Activated B cell treated with CpG ODN at 0.5 μM for 24 hours (primary cell): ENCODE results near the gene KCNQ1. TPM values are rescaled to one million over a fixed set of nuclear protein-coding genes. Genes with fewer than 3 reads are reported as not detected.

Experiments
- ATAC-seq: fragments of 200-7000 bp; cut with Tn5 transposase; one replicate; pipeline ENCODE4 v1.10.0; 2021; ENCODE audit warnings: low read depth, mild to moderate bottlenecking, moderate library complexity
- CTCF ChIA-PET: fragments of 350-600 bp; sonication (Branson Sonifier 250); formaldehyde crosslinking; loops from one replicate; lab custom pipeline; 2021; ENCODE audit warnings: antibody characterized with exemption; lab: Charles Lee
- POLR2A ChIA-PET: fragments of 350-600 bp; sonication (Branson Sonifier 250); formaldehyde crosslinking; loops from one replicate; lab custom pipeline; 2021; ENCODE audit warnings: antibody characterized with exemption; lab: Charles Lee
- DNase-seq: peaks from one replicate; pipeline ENCODE4 v3.0.0; 2022
- H3K27ac Mint-ChIP-seq: one replicate; pipeline ENCODE4 v1.8.0; 2020; ENCODE audit warnings: mixed read lengths
- H3K27me3 Mint-ChIP-seq: one replicate; pipeline ENCODE4 v1.8.0; 2021; ENCODE audit warnings: mixed read lengths
- H3K36me3 Mint-ChIP-seq: one replicate; pipeline ENCODE4 v1.8.0; 2021; ENCODE audit warnings: low read depth, mixed read lengths
- H3K4me1 Mint-ChIP-seq: one replicate; pipeline ENCODE4 v1.8.0; 2021; ENCODE audit warnings: mixed read lengths
- H3K4me3 Mint-ChIP-seq: one replicate; pipeline ENCODE4 v1.8.0; 2020; ENCODE audit warnings: mild to moderate bottlenecking, mixed read lengths
- H3K9me3 Mint-ChIP-seq: one replicate; pipeline ENCODE4 v1.8.0; 2020; ENCODE audit warnings: mixed read lengths
- intact Hi-C: fragments of 100-400 bp; cut with micrococcal nuclease; formaldehyde crosslinking; loops from one replicate; pipeline ENCODE4 v1.15.1; 2024
- total RNA-seq: library from RNA; stranded (reverse); gene quantifications from 2 replicates; pipeline ENCODE4 v1.2.3, GENCODE V29; 2022
- TF ChIP-seq, protein P1 (sequence below): fragments of 200-600 bp; IDR thresholded peaks from one replicate; pipeline ENCODE4 v1.8.0; 2022; ENCODE audit warnings: antibody characterized with exemption, mild to moderate bottlenecking

Gene KCNQ1
- total RNA-seq, 1 donor from 2014 or later: 6.5 TPM

DNA sequence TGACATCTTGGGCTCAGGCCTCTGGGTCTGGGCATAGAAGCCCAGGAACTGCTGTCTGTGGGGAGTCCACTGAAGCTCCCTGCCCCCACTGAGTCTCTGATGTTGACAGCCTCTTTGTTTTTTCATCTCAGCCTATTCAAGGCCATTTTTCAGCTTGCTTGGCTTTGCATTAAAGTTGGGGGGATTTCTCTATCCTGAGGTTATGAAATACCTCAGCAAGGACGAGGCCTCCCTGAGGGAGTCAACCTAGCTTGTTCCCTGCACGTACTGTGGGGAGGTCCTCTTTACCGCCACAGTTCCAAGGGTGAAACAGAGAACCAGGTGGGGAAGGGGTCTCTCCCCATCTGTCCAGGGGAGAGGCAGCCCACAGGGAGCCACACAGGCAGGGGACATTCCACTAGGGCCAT is 246.6 kb downstream of the KCNQ1 start:
- Mint-ChIP-seq H3K4me3 (no peak overlapping the region), H3K27ac (no peak overlapping the region), H3K4me1 (peaks cover 35% of the 10 kb centered on the region), H3K27me3 (no peaks in the 10 kb centered on the region), H3K36me3 (peaks cover 9% of the 10 kb centered on the region), H3K9me3 (no peaks in the 10 kb centered on the region)
- TF ChIP-seq, protein P1, sequence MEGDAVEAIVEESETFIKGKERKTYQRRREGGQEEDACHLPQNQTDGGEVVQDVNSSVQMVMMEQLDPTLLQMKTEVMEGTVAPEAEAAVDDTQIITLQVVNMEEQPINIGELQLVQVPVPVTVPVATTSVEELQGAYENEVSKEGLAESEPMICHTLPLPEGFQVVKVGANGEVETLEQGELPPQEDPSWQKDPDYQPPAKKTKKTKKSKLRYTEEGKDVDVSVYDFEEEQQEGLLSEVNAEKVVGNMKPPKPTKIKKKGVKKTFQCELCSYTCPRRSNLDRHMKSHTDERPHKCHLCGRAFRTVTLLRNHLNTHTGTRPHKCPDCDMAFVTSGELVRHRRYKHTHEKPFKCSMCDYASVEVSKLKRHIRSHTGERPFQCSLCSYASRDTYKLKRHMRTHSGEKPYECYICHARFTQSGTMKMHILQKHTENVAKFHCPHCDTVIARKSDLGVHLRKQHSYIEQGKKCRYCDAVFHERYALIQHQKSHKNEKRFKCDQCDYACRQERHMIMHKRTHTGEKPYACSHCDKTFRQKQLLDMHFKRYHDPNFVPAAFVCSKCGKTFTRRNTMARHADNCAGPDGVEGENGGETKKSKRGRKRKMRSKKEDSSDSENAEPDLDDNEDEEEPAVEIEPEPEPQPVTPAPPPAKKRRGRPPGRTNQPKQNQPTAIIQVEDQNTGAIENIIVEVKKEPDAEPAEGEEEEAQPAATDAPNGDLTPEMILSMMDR: no peak
- CTCF ChIA-PET: no interaction called here
- intact Hi-C loops: loop anchor here (10.0 kb wide), 1 partner anchor 157 kb away; no protein-coding TSS in a partner anchor
- POLR2A ChIA-PET: no interaction called here
- ATAC-seq (no peak), DNase-seq (no peak)

DNA sequence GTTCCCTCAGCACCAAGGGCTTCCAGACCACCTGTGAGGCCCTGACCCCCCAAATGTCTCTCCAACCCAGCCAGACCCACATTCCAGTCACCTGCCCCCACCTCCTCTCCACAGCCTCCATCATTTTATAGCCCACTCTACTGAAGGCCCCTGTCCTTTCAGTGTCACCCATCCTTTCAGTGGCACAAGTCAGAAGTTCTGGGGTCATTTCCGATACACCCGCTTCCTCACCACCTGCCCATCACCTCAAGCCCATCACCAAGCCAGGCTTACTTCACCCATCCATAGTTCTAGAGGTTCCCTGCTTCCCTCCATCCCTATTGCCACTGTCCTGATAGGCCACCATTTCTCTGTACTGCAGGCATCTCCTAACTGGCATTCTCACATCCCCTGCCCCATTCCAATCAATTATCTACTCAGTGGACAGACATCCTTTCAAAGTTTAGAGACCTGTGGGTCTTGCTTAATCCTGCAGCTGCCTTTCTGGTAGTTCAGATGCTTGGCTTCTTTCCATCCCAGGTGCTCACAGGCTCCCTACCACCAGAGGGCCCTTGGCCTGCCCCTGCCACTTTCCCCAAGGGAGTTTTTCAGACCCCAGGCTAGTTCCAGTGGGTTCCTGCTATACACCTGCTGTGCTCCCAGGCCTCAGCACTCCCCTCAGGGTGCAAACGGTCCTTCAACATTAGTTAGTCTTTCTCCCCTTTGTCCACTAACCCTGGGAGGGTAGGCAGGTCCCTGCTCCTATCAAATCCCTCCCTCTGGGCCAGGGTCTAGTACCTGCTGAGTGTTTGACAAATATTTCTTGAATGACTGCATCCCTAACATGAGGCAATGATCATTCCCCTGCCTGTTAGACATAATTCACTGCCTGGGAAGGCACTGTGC is 247.4 kb downstream of the KCNQ1 start:
- H3K9me3 Mint-ChIP-seq: no peaks in the 10 kb centered on the region
- H3K36me3 Mint-ChIP-seq: peaks cover 13% of the 10 kb centered on the region
- CTCF ChIA-PET: no interaction called here
- TF ChIP-seq, protein P1: no peak
- H3K27me3 Mint-ChIP-seq: no peaks in the 10 kb centered on the region
- peaks cover 35% of the 10 kb centered on the region for H3K4me1 Mint-ChIP-seq
- no peak for ATAC-seq
- intact Hi-C loops: loop anchor here (10.0 kb wide), 1 partner anchor 157 kb away; no protein-coding TSS in a partner anchor
- POLR2A ChIA-PET: no interaction called here
- no peak overlapping the region for H3K27ac Mint-ChIP-seq
- DNase-seq: no peak
- no peak overlapping the region for H3K4me3 Mint-ChIP-seq

DNA sequence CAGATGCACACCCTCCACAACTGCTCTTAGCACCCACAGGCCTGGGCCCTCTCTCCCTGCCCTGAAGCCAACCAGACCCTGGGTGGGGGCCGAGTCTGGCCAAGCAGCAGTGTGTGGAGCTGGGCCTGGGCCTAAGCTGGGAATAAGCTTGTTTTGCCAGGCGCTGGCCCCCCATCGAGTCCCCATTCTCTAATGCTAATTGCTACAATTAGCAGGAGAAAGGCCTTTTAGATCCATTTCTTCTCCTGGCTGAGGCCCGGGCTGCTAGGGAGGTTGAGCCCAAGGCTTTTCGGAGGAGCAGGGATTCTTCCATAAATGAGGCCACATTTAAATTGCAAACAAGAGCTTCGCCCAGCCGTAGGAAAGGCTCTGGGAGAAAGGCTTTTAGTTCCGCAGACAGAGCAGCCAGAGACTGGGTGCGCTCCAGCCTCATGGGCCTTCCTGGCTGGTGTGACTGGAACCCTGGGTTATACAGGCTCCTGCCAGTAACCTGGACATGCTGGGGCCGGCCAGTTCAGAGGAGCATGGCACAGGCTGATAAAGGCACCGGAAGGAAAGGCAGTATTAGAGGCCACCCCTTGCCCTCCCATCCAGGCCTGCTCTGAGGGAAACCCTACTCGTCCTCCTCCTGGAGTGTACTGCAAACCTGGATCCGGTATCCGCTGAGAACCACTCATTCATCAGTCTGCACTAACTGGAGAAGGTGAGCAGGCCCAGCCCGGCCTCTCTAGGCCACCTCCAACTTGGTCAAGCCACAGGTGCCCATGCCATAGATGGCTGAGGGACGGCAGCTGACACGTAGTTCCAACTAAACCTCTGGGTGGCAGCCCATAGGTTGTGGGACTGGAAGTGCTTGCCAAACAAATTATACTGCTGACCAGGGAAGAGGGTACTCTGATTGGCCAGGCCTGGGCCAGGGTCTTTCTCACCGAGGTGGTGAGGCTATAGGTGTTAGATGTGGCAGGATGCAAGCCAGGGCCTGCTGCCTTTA is 248.8 kb downstream of the KCNQ1 start:
- no peak for DNase-seq
- H3K27me3 Mint-ChIP-seq: no peaks in the 10 kb centered on the region
- TF ChIP-seq, protein P1: no peak

DNA sequence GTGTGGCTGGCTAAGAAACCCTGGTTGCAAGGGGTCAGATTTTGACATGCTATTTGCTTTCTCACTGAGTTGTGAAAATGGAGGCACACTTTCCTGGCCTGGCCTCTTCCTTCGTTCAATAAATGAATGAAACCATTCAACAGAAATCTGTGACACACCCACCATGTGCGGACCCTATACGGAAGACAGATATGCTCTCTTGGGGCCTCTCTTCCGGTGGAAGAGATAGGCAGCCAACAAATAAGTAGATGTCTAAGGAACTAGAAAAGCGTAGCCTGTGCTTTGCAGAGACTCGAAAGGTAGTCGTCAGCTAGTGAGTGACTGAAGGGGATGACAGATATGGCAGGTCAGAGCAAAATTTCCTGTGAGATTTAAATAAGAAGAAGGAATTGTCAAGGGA is 249.7 kb downstream of the KCNQ1 start:
- no peak overlapping the region for H3K4me3 Mint-ChIP-seq
- no peaks in the 10 kb centered on the region for H3K9me3 Mint-ChIP-seq
- ChIA-PET POLR2A (no interaction called here), CTCF (no interaction called here)
- TF ChIP-seq, protein P1: no peak
- no peak for DNase-seq
- intact Hi-C loops: loop anchor here (2.0 to 10.0 kb wide), 2 partner anchors 18 to 160 kb away; no protein-coding TSS in a partner anchor
- peak overlapping the region; percentile 4 for H3K27ac Mint-ChIP-seq
- H3K27me3 Mint-ChIP-seq: no peaks in the 10 kb centered on the region
- ATAC-seq: peak; percentile 56
- peaks cover 43% of the 10 kb centered on the region for H3K4me1 Mint-ChIP-seq
- H3K36me3 Mint-ChIP-seq: peaks cover 18% of the 10 kb centered on the region

More for the DNA sequence above, 248.8 kb downstream of the KCNQ1 start:
- H3K27ac Mint-ChIP-seq: no peak overlapping the region
- POLR2A ChIA-PET: no interaction called here
- ATAC-seq: no peak
- peaks cover 39% of the 10 kb centered on the region for H3K4me1 Mint-ChIP-seq
- H3K4me3 Mint-ChIP-seq: no peak overlapping the region
- intact Hi-C loops: loop anchor here (2.0 to 10.0 kb wide), 2 partner anchors 17 to 159 kb away; no protein-coding TSS in a partner anchor
- CTCF ChIA-PET: no interaction called here
- H3K9me3 Mint-ChIP-seq: no peaks in the 10 kb centered on the region
- H3K36me3 Mint-ChIP-seq: peaks cover 15% of the 10 kb centered on the region
